ENCODE results near the gene SNX5.

Gene SNX5

GRCh38 chr20:17914957-17915356 lies 53.6 kb downstream of the SNX5 start:
- ChIA-PET POLR2A (no interaction called here), CTCF (interaction anchor here (0.6 kb wide), 1 partner anchor 23 kb away, joined by 3 read pairs; no protein-coding TSS in a partner anchor)
- no peak for DNase-seq (ENCODE audit: extremely low spot score)
- TF ChIP-seq LEF1 (IDR thresholded peaks at IDR 0.05; ENCODE audit: borderline replicate concordance) (no peak), ZNF384 (IDR thresholded peaks at IDR 0.05) (no peak), SUZ12 (IDR thresholded peaks at IDR 0.05) (no peak), NFRKB (IDR thresholded peaks at IDR 0.05) (no peak), ARNT (IDR thresholded peaks at IDR 0.05) (no peak), ELF4 (IDR thresholded peaks at IDR 0.05) (no peak), FOXM1 (IDR thresholded peaks at IDR 0.05; ENCODE audit: borderline replicate concordance) (no peak), HDGF (IDR thresholded peaks at IDR 0.05; ENCODE audit: borderline replicate concordance) (no peak), FOXK2 (IDR thresholded peaks at IDR 0.05) (no peak), CTBP1 (IDR thresholded peaks at IDR 0.05; ENCODE audit: borderline replicate concordance) (no peak), BHLHE40 (IDR thresholded peaks at IDR 0.05; ENCODE audit: borderline replicate concordance) (no peak), FOXA1 (IDR thresholded peaks at IDR 0.05) (no peak), TARDBP (IDR thresholded peaks at IDR 0.05) (no peak), L3MBTL2 (conservative IDR thresholded peaks at IDR 0.05) (no peak), PKNOX1 (IDR thresholded peaks at IDR 0.05) (no peak), SP1 (IDR thresholded peaks at IDR 0.05) (no peak)

GRCh38 chr20:17912916-17913315 lies 55.7 kb downstream of the SNX5 start:
- no peak for DNase-seq (ENCODE audit: extremely low spot score)
- ChIA-PET POLR2A (no interaction called here), CTCF (interaction anchor here (0.6 kb wide), 1 partner anchor 27 kb away, joined by 3 read pairs; no protein-coding TSS in a partner anchor)
- TF ChIP-seq FOXM1 (IDR thresholded peaks at IDR 0.05; ENCODE audit: borderline replicate concordance) (no peak), PKNOX1 (IDR thresholded peaks at IDR 0.05) (no peak), L3MBTL2 (conservative IDR thresholded peaks at IDR 0.05) (no peak), LEF1 (IDR thresholded peaks at IDR 0.05; ENCODE audit: borderline replicate concordance) (no peak), FOXK2 (IDR thresholded peaks at IDR 0.05) (no peak), ZNF384 (IDR thresholded peaks at IDR 0.05) (no peak), SUZ12 (IDR thresholded peaks at IDR 0.05) (no peak), CTBP1 (IDR thresholded peaks at IDR 0.05; ENCODE audit: borderline replicate concordance) (no peak), ELF4 (IDR thresholded peaks at IDR 0.05) (no peak), TARDBP (IDR thresholded peaks at IDR 0.05) (no peak), FOXA1 (IDR thresholded peaks at IDR 0.05) (no peak), NFRKB (IDR thresholded peaks at IDR 0.05) (no peak), ARNT (IDR thresholded peaks at IDR 0.05) (no peak)

- no peak for DNase-seq (ENCODE audit: extremely low spot score)
- CTCF ChIA-PET = no interaction called here
- POLR2A ChIA-PET = interaction anchor here (0.6 kb wide), 1 partner anchor 380 kb away, joined by 3 read pairs; the partner anchor contains the start of gene BFSP1
- TF ChIP-seq HDGF (IDR thresholded peaks at IDR 0.05; ENCODE audit: borderline replicate concordance) (no peak), ARNT (IDR thresholded peaks at IDR 0.05) (no peak), SUZ12 (IDR thresholded peaks at IDR 0.05) (no peak), ELF4 (IDR thresholded peaks at IDR 0.05) (no peak), ZNF384 (IDR thresholded peaks at IDR 0.05) (no peak), FOXM1 (IDR thresholded peaks at IDR 0.05; ENCODE audit: borderline replicate concordance) (no peak), SP1 (IDR thresholded peaks at IDR 0.05) (no peak), NFRKB (IDR thresholded peaks at IDR 0.05) (no peak), FOXK2 (IDR thresholded peaks at IDR 0.05) (no peak), L3MBTL2 (conservative IDR thresholded peaks at IDR 0.05) (no peak), LEF1 (IDR thresholded peaks at IDR 0.05; ENCODE audit: borderline replicate concordance) (no peak), BHLHE40 (IDR thresholded peaks at IDR 0.05; ENCODE audit: borderline replicate concordance) (no peak), CTBP1 (IDR thresholded peaks at IDR 0.05; ENCODE audit: borderline replicate concordance) (no peak), TARDBP (IDR thresholded peaks at IDR 0.05) (no peak)
These were observed 56.7 kb downstream of the SNX5 start for GRCh38 chr20:17911927-17912326.

- ChIA-PET POLR2A (no interaction called here), CTCF (no interaction called here)
- no peak for TF ChIP-seq FOXK2 (IDR thresholded peaks at IDR 0.05)
- no peak for TF ChIP-seq SP1 (IDR thresholded peaks at IDR 0.05)
- no peak for TF ChIP-seq TARDBP (IDR thresholded peaks at IDR 0.05)
- TF ChIP-seq HDGF (IDR thresholded peaks at IDR 0.05; ENCODE audit: borderline replicate concordance) = no peak
- TF ChIP-seq ARNT (IDR thresholded peaks at IDR 0.05) = no peak
- TF ChIP-seq PKNOX1 (IDR thresholded peaks at IDR 0.05) = no peak
- no peak for TF ChIP-seq FOXA1 (IDR thresholded peaks at IDR 0.05)
- no peak for TF ChIP-seq NFRKB (IDR thresholded peaks at IDR 0.05)
- TF ChIP-seq BHLHE40 (IDR thresholded peaks at IDR 0.05; ENCODE audit: borderline replicate concordance) = no peak
- TF ChIP-seq ELF4 (IDR thresholded peaks at IDR 0.05) = no peak
- TF ChIP-seq L3MBTL2 (conservative IDR thresholded peaks at IDR 0.05) = no peak
- no peak for TF ChIP-seq SUZ12 (IDR thresholded peaks at IDR 0.05)
- TF ChIP-seq CTBP1 (IDR thresholded peaks at IDR 0.05; ENCODE audit: borderline replicate concordance) = no peak
- TF ChIP-seq LEF1 (IDR thresholded peaks at IDR 0.05; ENCODE audit: borderline replicate concordance) = no peak
- TF ChIP-seq FOXM1 (IDR thresholded peaks at IDR 0.05; ENCODE audit: borderline replicate concordance) = no peak
- TF ChIP-seq ZNF384 (IDR thresholded peaks at IDR 0.05) = no peak
- no peak for DNase-seq (ENCODE audit: extremely low spot score)
These were observed 57.7 kb downstream of the SNX5 start for GRCh38 chr20:17910828-17911294.

GRCh38 chr20:17909869-17910321 lies 58.7 kb downstream of the SNX5 start:
- no peak for TF ChIP-seq SUZ12 (IDR thresholded peaks at IDR 0.05)
- no peak for TF ChIP-seq FOXM1 (IDR thresholded peaks at IDR 0.05; ENCODE audit: borderline replicate concordance)
- no peak for TF ChIP-seq CTBP1 (IDR thresholded peaks at IDR 0.05; ENCODE audit: borderline replicate concordance)
- no peak for TF ChIP-seq LEF1 (IDR thresholded peaks at IDR 0.05; ENCODE audit: borderline replicate concordance)
- TF ChIP-seq BHLHE40 (IDR thresholded peaks at IDR 0.05; ENCODE audit: borderline replicate concordance) = no peak
- no peak for TF ChIP-seq ELF4 (IDR thresholded peaks at IDR 0.05)
- TF ChIP-seq PKNOX1 (IDR thresholded peaks at IDR 0.05) = no peak
- TF ChIP-seq ZNF384 (IDR thresholded peaks at IDR 0.05) = no peak
- no peak for TF ChIP-seq FOXA1 (IDR thresholded peaks at IDR 0.05)
- no peak for TF ChIP-seq HDGF (IDR thresholded peaks at IDR 0.05; ENCODE audit: borderline replicate concordance)
- TF ChIP-seq SP1 (IDR thresholded peaks at IDR 0.05) = no peak
- TF ChIP-seq ARNT (IDR thresholded peaks at IDR 0.05) = no peak
- TF ChIP-seq NFRKB (IDR thresholded peaks at IDR 0.05) = no peak
- no peak for TF ChIP-seq TARDBP (IDR thresholded peaks at IDR 0.05)
- no peak for TF ChIP-seq FOXK2 (IDR thresholded peaks at IDR 0.05)
- ChIA-PET CTCF (no interaction called here), POLR2A (no interaction called here)
- DNase-seq (ENCODE audit: extremely low spot score) = no peak
